HepG2 (cell line): ENCODE measurements around the gene EVI5. TPM values are rescaled to one million over a fixed set of nuclear protein-coding genes. Genes with fewer than 3 reads are reported as not detected.

Experiments
- ATAC-seq: fragments of 200-7000 bp; cut with Tn5 transposase; 3 replicates; pipeline ENCODE4 v1.9.1; 2020; ENCODE audit warnings: mild to moderate bottlenecking, moderate library complexity
- BruUV-seq: library from RNA; stranded (reverse); fragments of 400-500 nt; replicated peaks from 2 replicates; lab custom pipeline; 2021; lab: Mats Ljungman, UMichigan
- CTCF ChIA-PET: fragments of 300-600 bp; formaldehyde crosslinking; extraction: SDS; loops from one replicate; lab custom pipeline; 2021; ENCODE audit warnings: low total read pairs, inconsistent platforms, low intra/inter-chr PET ratio; lab: Yijun Ruan, JAX
- POLR2A ChIA-PET: fragments of 350-600 bp; sonication (Branson Sonifier 250); formaldehyde crosslinking; loops from one replicate; lab custom pipeline; 2020; ENCODE audit warnings: antibody characterized with exemption, inconsistent platforms; lab: Yijun Ruan, JAX
- DNase-seq: peaks from one replicate; pipeline ENCODE4 v3.0.0-alpha.2; 2015; ENCODE audit warnings: low spot score
- FAIRE-seq: peaks from 3 replicates; lab custom pipeline; 2011; peaks lifted over from hg19 to GRCh38; lab: Jason Lieb, UNC
- H2AFZ ChIP-seq: one replicate; pipeline ENCODE4 v1.6.1; 2011; ENCODE audit warnings: low read length, inconsistent platforms
- H3K27ac ChIP-seq: fragments of 300-600 bp; 3 replicates; pipeline ENCODE4 v1.8.0; 2011; ENCODE audit warnings: mixed run types, mild to moderate bottlenecking, mixed read lengths, low read length, inconsistent platforms; ENCODE audit not compliant: insufficient read depth; ENCODE audit errors: extremely low read length
- H3K27me3 ChIP-seq, 2 experiments: fragments of 200-600 bp in 1 of 2; 2 replicates in 1 of 2; 3 replicates in 1 of 2; pipeline versions ENCODE4 v1.6.0 to v1.8.0; 2011; ENCODE audit warnings: low read length in 2 of 2, mild to moderate bottlenecking in 2 of 2, moderate library complexity in 2 of 2, inconsistent platforms in 1 of 2; ENCODE audit not compliant: insufficient read depth in 2 of 2, control insufficient read depth in 1 of 2
- H3K36me3 ChIP-seq, 2 experiments: fragments of 200-600 bp in 1 of 2; replicated peaks in 1 of 2; 2 replicates in 1 of 2; 3 replicates in 1 of 2; pipeline versions ENCODE4 v1.5.1 to v1.8.0; 2011; ENCODE audit warnings: low read length in 2 of 2, inconsistent platforms in 1 of 2; ENCODE audit not compliant: insufficient read depth in 2 of 2, control insufficient read depth in 1 of 2
- H3K4me1 ChIP-seq: 2 replicates; pipeline ENCODE4 v1.5.1; 2012; ENCODE audit warnings: low read length, inconsistent platforms; ENCODE audit not compliant: insufficient read depth
- H3K4me2 ChIP-seq: 2 replicates; pipeline ENCODE4 v1.6.0; 2011; ENCODE audit warnings: low read depth, low read length, inconsistent platforms
- H3K4me3 ChIP-seq, 3 experiments: fragments of 200-600 bp in 1 of 3; sonication (generic), shearing (Covaris generic) in 1 of 3; replicated peaks in 1 of 3; 2 replicates each; pipeline ENCODE4 v1.5.1; 2011 to 2016; ENCODE audit warnings: low read length in 3 of 3, inconsistent platforms in 2 of 3, low read depth in 2 of 3, mild to moderate bottlenecking in 2 of 3, control low read depth in 1 of 3, mixed read lengths in 1 of 3; ENCODE audit not compliant: insufficient read depth in 1 of 3
- H3K79me2 ChIP-seq: one replicate; pipeline ENCODE4 v1.6.1; 2011; ENCODE audit warnings: low read length, inconsistent platforms; ENCODE audit not compliant: insufficient read depth
- H3K9ac ChIP-seq: 2 replicates; pipeline ENCODE4 v1.6.0; 2011; ENCODE audit warnings: mild to moderate bottlenecking, low read depth, low read length, inconsistent platforms; ENCODE audit not compliant: insufficient read depth
- H3K9me3 ChIP-seq: 2 replicates; pipeline ENCODE4 v1.5.1; 2012; ENCODE audit warnings: mild to moderate bottlenecking, low read length
- H4K20me1 ChIP-seq: 2 replicates; pipeline ENCODE4 v1.6.0; 2011; ENCODE audit warnings: inconsistent platforms, mild to moderate bottlenecking, low read length, moderate library complexity; ENCODE audit not compliant: insufficient read depth
- ASH2L ChIP-seq: fragments of 300-600, 200-600 bp; sonication (generic); IDR thresholded peaks from 2 replicates; pipeline ENCODE4 v1.7.0; 2017; ENCODE audit warnings: low read depth, mild to moderate bottlenecking, moderate library complexity, mixed read lengths, low read length; ENCODE audit not compliant: insufficient read length
- BRCA1 ChIP-seq: sonication (generic); formaldehyde crosslinking; IDR thresholded peaks from 2 replicates; pipeline ENCODE4 v1.4.0; 2020; ENCODE audit warnings: missing genetic modification reagents
- NCOA1 ChIP-seq: sonication (generic); formaldehyde crosslinking; IDR thresholded peaks from 2 replicates; pipeline ENCODE4 v1.9.0; 2021; ENCODE audit warnings: missing genetic modification reagents
- RFX5 ChIP-seq: IDR thresholded peaks from 2 replicates; pipeline ENCODE4 v1.6.1; 2011; ENCODE audit warnings: low read depth, low read length, improper control_type of control experiment
- TBP ChIP-seq: sonication (generic); formaldehyde crosslinking; IDR thresholded peaks from 2 replicates; pipeline ENCODE4 v1.5.0; 2020; ENCODE audit warnings: missing genetic modification reagents
- WIZ ChIP-seq: sonication (generic); formaldehyde crosslinking; IDR thresholded peaks from 2 replicates; pipeline ENCODE4 v1.5.1; 2020; ENCODE audit warnings: mild to moderate bottlenecking, missing genetic modification reagents
- ZNF337 ChIP-seq: sonication (generic); formaldehyde crosslinking; IDR thresholded peaks from 2 replicates; pipeline ENCODE4 v1.5.1; 2020; ENCODE audit warnings: missing genetic modification reagents, low read depth, mild to moderate bottlenecking, borderline replicate concordance
- ZNF569 ChIP-seq: sonication (generic); formaldehyde crosslinking; IDR thresholded peaks from 2 replicates; pipeline ENCODE4 v1.5.0; 2020; ENCODE audit warnings: mild to moderate bottlenecking, missing genetic modification reagents, moderate library complexity, borderline replicate concordance
- WGBS: methylation state at CpG from one replicate; pipeline ENCODE4 v1.1.6; 2017; ENCODE audit warnings: low lambda C conversion rate; 5-methylcytosine and 5-hydroxymethylcytosine counted together
- in situ Hi-C: cut with HindIII; loops from 2 replicates; pipeline ENCODE4 v1.10.0; 2017; ENCODE audit warnings: low pct_unique_long_range_greater_than_20kb; ENCODE audit not compliant: extremely low pct_ligation_motif_present
- intact Hi-C: fragments of 100-400 bp; cut with micrococcal nuclease; formaldehyde crosslinking; loops from one replicate; pipeline ENCODE4 v1.10.0; 2022; ENCODE audit not compliant: unreplicated experiment
- polyA plus RNA-seq, 8 experiments: library from polyadenylated mRNA; depleted of rRNA in 3 of 8; stranded (reverse) in 7 of 8; unstranded in 1 of 8; fragments of >200 nt; fragmentation: Illumina TruSeq in 4 of 8; extraction: Trizol in 4 of 8; gene quantifications; 2 replicates each; pipeline versions ENCODE4 v1.2.1 to v1.2.3, GENCODE V29; 2011 to 2016; ENCODE audit warnings: low read depth in 4 of 8, missing spikeins in 1 of 8, mixed read lengths in 1 of 8; ENCODE audit not compliant: insufficient read depth in 1 of 8
- total RNA-seq, 5 experiments: library from RNA; depleted of rRNA; stranded (reverse); fragments of >200 nt; fragmentation: Illumina TruSeq; extraction: Trizol; gene quantifications; 2 replicates each; pipeline ENCODE4 v1.2.3, GENCODE V29; 2016; ENCODE audit warnings: low read depth in 1 of 5
- TF ChIP-seq, protein P1 (sequence below): sonication (generic); formaldehyde crosslinking; IDR thresholded peaks from 2 replicates; pipeline ENCODE4 v1.5.0; 2020; ENCODE audit warnings: missing genetic modification reagents, mild to moderate bottlenecking, borderline replicate concordance

The EVI5 gene
- total and polyA plus RNA-seq, 2 of the 13 experiments (the other 11 are each of a cell fraction or from before 2014, with no cell fraction given), result 4.0 to 12.6 TPM

GRCh38 chr1:92832537-92833114 lies 47.7 kb upstream of the EVI5 start:
- DNase-seq (no peak), FAIRE-seq (no peak), ATAC-seq (no peak)
- Histone ChIP-seq H3K27ac (peak overlapping the region; percentile 87), H3K4me2 (peak overlapping the region; percentile 89), H3K9me3 (no peaks in the 10 kb centered on the region), H3K9ac (peak overlapping the region; percentile 99), H3K27me3 (no peaks in the 10 kb centered on the region; a peak in 1 of 5 replicates), H2AFZ (no peak overlapping the region), H3K36me3 (peaks cover 7 to 44% of the 10 kb centered on the region in 2 experiments), H4K20me1 (peaks cover 56% of the 10 kb centered on the region), H3K4me1 (peaks cover 53% of the 10 kb centered on the region), H3K4me3 (peak overlapping the region; percentile 94 to 100 (median 96)), H3K79me2 (peaks cover 58% of the 10 kb centered on the region)
- no TSS peak for BruUV-seq
- intact Hi-C loops (loop anchor here (5.0 kb wide), 1 partner anchor 85 kb away; no protein-coding TSS in a partner anchor), in situ Hi-C loops (no loop called here)
- CTCF ChIA-PET, result no interaction called here
- TF ChIP-seq ZNF337 (CRISPR knock-in tag) (no peak), WIZ (CRISPR knock-in tag) (no peak), RFX5 (no peak), ZNF569 (CRISPR knock-in tag) (0 out of 2 replicates have a peak, but pooled peaks have one; percentile 2), BRCA1 (0 out of 2 replicates have a peak, but pooled peaks have one; percentile 8), NCOA1 (CRISPR knock-in tag) (0 out of 2 replicates have a peak, but pooled peaks have one; percentile 6), TBP (no peak), ASH2L (peak; percentile 7)
- TF ChIP-seq, protein P1, sequence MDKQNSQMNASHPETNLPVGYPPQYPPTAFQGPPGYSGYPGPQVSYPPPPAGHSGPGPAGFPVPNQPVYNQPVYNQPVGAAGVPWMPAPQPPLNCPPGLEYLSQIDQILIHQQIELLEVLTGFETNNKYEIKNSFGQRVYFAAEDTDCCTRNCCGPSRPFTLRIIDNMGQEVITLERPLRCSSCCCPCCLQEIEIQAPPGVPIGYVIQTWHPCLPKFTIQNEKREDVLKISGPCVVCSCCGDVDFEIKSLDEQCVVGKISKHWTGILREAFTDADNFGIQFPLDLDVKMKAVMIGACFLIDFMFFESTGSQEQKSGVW (CRISPR knock-in tag), result 0 out of 2 replicates have a peak, but pooled peaks have one; percentile 40
- 2% methylated on average over 16 of the region's 19 CpGs for WGBS
- POLR2A ChIA-PET, result interaction anchor here (1.1 to 2.5 kb wide), 9 partner anchors 9 to 391 kb away, joined by 3 to 23 read pairs (median 9); partner anchors contain the start of genes DIPK1A, EVI5 and MTF2
